Fibroblast of the aortic adventitia (primary cell): ENCODE measurements around the gene PRAMEF8. TPM values are rescaled to one million over a fixed set of nuclear protein-coding genes. Genes with fewer than 3 reads are reported as not detected.

Source experiments
- small RNA-seq: library from RNA; depleted of rRNA; stranded (forward); fragments of <200 nt; gene quantifications from one replicate; pipeline ENCODE3, GENCODE V24; 2012
- total RNA-seq: library from RNA; depleted of rRNA; stranded (reverse); fragments of >200 nt; gene quantifications from 2 replicates; pipeline ENCODE4 v1.2.3, GENCODE V29; 2012; ENCODE audit warnings: low replicate concordance

Gene PRAMEF8
- total RNA-seq, 1 donor: not detected

Small RNA genes within 50 kb of the gene (small RNA-seq; reads per million reads assigned to genes)
- gene RNU6-771P: not detected

Other genes with a start within 250 kb of the PRAMEF8 start
- not detected in 2 replicates for gene PRAMEF27, start 228.6 kb downstream of the PRAMEF8 start, total RNA-seq
- gene HNRNPCL3, start 224.4 kb downstream of the PRAMEF8 start, total RNA-seq: not detected in 2 replicates
- not detected in 2 replicates for gene PRAMEF25, start 214.4 kb downstream of the PRAMEF8 start, total RNA-seq
- gene HNRNPCL2, start 168.3 kb downstream of the PRAMEF8 start, total RNA-seq: not detected in 2 replicates
- not detected in 2 replicates for gene PRAMEF26, start 129.1 kb downstream of the PRAMEF8 start, total RNA-seq
- not detected in 2 replicates for gene HNRNPCL4, start 119.5 kb downstream of the PRAMEF8 start, total RNA-seq
- gene PRAMEF9, start 113.3 kb downstream of the PRAMEF8 start, total RNA-seq: not detected in 2 replicates
- not detected in 2 replicates for gene PRAMEF13, start 83.7 kb downstream of the PRAMEF8 start, total RNA-seq
- gene PRAMEF18, start 59.0 kb downstream of the PRAMEF8 start, total RNA-seq: not detected in 2 replicates
- not detected in 2 replicates for gene PRAMEF5, start 30.9 kb downstream of the PRAMEF8 start, total RNA-seq
- not detected in 2 replicates for gene PRAMEF33, start 18.4 kb upstream of the PRAMEF8 start, total RNA-seq
- gene PRAMEF15, start 30.4 kb upstream of the PRAMEF8 start, total RNA-seq: not detected in 2 replicates
- not detected in 2 replicates for gene PRAMEF14, start 62.0 kb upstream of the PRAMEF8 start, total RNA-seq
- not detected in 2 replicates for gene PRAMEF19, start 86.8 kb upstream of the PRAMEF8 start, total RNA-seq
- gene PRAMEF17, start 104.5 kb upstream of the PRAMEF8 start, total RNA-seq: not detected in 2 replicates
- gene PRAMEF20, start 125.3 kb upstream of the PRAMEF8 start, total RNA-seq: not detected in 2 replicates
- gene LRRC38, start 228.9 kb upstream of the PRAMEF8 start, total RNA-seq: not detected in 2 replicates